ENCODE results near the gene HSPBP1.
"Not testable (repeated sequence)": the region's sequence is repeated elsewhere in the genome, so short reads cannot be mapped to it uniquely, and the experiment has no call there.

Gene HSPBP1

GRCh38 chr19:55239004-55239403, 40.9 kb downstream of the HSPBP1 start:
- no peak for DNase-seq (ENCODE audit: low read depth in 2 of 2)

- no peak for DNase-seq (ENCODE audit: low read depth in 2 of 2)
Measured at GRCh38 chr19:55238030-55238429, 41.9 kb downstream of the HSPBP1 start.

GRCh38 chr19:55232986-55233385, 46.9 kb downstream of the HSPBP1 start:
- no peak for DNase-seq (ENCODE audit: low read depth in 2 of 2)

- DNase-seq (ENCODE audit: low read depth in 2 of 2) = no peak
Measured at GRCh38 chr19:55232286-55232602, 47.7 kb downstream of the HSPBP1 start.

GRCh38 chr19:55231391-55232285, 48.3 kb downstream of the HSPBP1 start:
- DNase-seq (ENCODE audit: low read depth in 2 of 2) = no peak

GRCh38 chr19:55230780-55231179, 49.1 kb downstream of the HSPBP1 start:
- no peak for DNase-seq (ENCODE audit: low read depth in 2 of 2)

GRCh38 chr19:55230329-55230728, 49.6 kb downstream of the HSPBP1 start:
- no peak for DNase-seq (ENCODE audit: low read depth in 2 of 2)

- no peak for DNase-seq (ENCODE audit: low read depth in 2 of 2)
Measured at GRCh38 chr19:55229789-55230182, 50.1 kb downstream of the HSPBP1 start.

GRCh38 chr19:55229145-55229788, 50.6 kb downstream of the HSPBP1 start:
- DNase-seq (ENCODE audit: low read depth in 2 of 2) = no peak

GRCh38 chr19:55228403-55229031, 51.4 kb downstream of the HSPBP1 start, which contains the start of gene TMEM86B:
TMEM86B (minus strand) TSS chr19:55228763; CDS start chr19:55228741, 22 bp downstream.
- DNase-seq (ENCODE audit: low read depth in 2 of 2) = no peak

GRCh38 chr19:55228015-55228391, 51.9 kb downstream of the HSPBP1 start:
- DNase-seq (ENCODE audit: low read depth in 2 of 2) = no peak

GRCh38 chr19:55227241-55228014, 52.5 kb downstream of the HSPBP1 start:
- no peak for DNase-seq (ENCODE audit: low read depth in 2 of 2)

GRCh38 chr19:55226788-55227187, 53.1 kb downstream of the HSPBP1 start:
- DNase-seq (ENCODE audit: low read depth in 2 of 2) = no peak

GRCh38 chr19:55226273-55226672, 53.6 kb downstream of the HSPBP1 start:
- DNase-seq (ENCODE audit: low read depth in 2 of 2) = no peak

- no peak for DNase-seq (ENCODE audit: low read depth in 2 of 2)
Measured at GRCh38 chr19:55225415-55225958, 54.4 kb downstream of the HSPBP1 start.

- not testable (repeated sequence) for DNase-seq (ENCODE audit: low read depth in 2 of 2)
Measured at GRCh38 chr19:55224679-55225414, 55.1 kb downstream of the HSPBP1 start.

- no peak for DNase-seq (ENCODE audit: low read depth in 2 of 2)
Measured at GRCh38 chr19:55224038-55224665, 55.8 kb downstream of the HSPBP1 start.

GRCh38 chr19:55223291-55224037, 56.4 kb downstream of the HSPBP1 start:
- DNase-seq (ENCODE audit: low read depth in 2 of 2) = no peak

- no peak for DNase-seq (ENCODE audit: low read depth in 2 of 2)
Measured at GRCh38 chr19:55220525-55220924, 59.4 kb downstream of the HSPBP1 start.
